GM12873 (cell line): ENCODE data around the gene TRIM45.
A peak's percentile ranks its signal among the peaks of the same experiment; 100 is the strongest.

ENCODE experiments used
- TF ChIP-seq, protein P1 (sequence below): IDR thresholded peaks from 2 replicates; pipeline ENCODE4 v1.5.1; 2012; ENCODE audit warnings: low read depth, mild to moderate bottlenecking, moderate library complexity, low read length, control low read depth; ENCODE audit not compliant: insufficient read depth; ENCODE audit errors: missing control alignments

Gene TRIM45

DNA sequence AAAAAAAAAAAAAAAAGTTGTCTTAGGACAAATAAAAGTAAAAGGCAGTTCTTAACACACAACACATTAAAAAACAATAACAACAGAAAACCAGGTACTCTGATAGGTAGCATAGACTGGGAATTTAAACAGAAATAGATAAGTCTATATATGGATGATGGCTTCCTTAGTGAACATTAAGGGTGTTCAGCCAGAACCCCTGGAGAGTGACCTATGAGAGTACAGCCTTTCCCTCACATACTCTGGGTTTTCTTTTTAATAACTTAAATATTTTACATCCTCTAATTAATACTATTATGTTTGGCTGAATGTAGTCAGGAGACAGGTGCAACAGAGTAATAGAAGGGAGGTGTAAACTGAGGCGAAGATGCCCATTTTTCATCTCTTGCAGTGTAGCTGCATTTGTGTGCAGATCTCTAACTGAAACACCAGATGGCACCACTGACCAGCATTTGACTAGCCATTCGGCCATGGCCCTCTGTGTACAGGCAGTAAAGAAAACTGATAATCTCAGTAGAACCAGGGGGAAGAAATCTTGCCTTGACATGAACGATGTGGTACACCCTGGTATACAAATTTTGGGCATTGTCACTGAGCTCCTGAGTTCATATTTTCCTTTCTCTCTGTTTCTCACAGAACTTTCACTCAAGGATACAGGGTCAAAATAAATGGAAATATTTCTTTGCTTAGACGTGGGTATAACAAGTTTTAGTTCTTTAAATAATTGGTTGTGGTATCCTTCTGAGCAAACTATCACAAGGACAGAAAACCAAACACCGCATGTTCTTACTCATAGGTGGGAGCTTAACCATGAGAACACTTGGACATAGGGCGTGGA, 53.8 kb downstream of the TRIM45 start:
- TF ChIP-seq, protein P1, sequence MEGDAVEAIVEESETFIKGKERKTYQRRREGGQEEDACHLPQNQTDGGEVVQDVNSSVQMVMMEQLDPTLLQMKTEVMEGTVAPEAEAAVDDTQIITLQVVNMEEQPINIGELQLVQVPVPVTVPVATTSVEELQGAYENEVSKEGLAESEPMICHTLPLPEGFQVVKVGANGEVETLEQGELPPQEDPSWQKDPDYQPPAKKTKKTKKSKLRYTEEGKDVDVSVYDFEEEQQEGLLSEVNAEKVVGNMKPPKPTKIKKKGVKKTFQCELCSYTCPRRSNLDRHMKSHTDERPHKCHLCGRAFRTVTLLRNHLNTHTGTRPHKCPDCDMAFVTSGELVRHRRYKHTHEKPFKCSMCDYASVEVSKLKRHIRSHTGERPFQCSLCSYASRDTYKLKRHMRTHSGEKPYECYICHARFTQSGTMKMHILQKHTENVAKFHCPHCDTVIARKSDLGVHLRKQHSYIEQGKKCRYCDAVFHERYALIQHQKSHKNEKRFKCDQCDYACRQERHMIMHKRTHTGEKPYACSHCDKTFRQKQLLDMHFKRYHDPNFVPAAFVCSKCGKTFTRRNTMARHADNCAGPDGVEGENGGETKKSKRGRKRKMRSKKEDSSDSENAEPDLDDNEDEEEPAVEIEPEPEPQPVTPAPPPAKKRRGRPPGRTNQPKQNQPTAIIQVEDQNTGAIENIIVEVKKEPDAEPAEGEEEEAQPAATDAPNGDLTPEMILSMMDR = peak; percentile 73

DNA sequence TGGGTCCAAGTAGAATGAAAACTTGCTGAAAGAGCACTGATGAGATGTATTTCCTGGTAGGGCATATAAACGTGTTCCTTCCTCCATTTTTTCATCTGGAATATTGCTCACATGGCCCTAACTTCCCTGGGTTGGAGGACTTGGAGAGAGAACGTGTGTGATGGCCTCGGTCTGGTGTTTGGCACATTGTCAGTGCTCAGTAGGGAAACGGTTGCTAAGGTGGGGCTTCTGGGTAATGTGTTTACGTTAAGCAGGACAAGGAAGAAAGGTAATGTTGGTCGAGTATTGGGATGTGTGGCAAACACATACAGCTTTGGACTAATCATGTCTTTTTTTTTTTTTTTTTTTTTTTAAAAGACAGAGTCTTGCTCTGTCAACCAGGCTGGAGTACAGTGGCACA, 55.2 kb downstream of the TRIM45 start:
- TF ChIP-seq, protein P1 = no peak

DNA sequence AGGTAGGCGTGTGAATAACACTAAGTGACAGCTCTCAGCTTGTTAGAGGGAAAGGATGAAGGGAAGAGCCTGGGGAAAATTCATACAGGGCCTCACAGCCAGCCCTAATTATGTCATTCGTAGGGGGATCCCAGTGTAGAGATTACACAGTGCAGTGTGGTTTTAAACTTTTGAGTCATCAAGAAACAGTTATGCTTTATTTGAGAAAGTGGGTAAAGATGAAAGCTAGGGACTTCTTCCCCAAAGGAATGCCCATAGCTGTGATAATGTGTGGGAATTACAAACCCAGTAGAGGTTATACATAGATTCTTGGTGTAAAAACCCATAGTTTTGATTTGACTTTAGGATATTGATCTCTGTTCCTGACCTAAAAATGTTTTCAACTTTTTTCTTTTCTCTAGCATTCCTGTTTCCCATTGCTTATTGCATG, 59.5 kb downstream of the TRIM45 start:
- TF ChIP-seq, protein P1 = no peak
